Measurements from ENCODE around the gene TRPC4AP.

TRPC4AP gene

DNA sequence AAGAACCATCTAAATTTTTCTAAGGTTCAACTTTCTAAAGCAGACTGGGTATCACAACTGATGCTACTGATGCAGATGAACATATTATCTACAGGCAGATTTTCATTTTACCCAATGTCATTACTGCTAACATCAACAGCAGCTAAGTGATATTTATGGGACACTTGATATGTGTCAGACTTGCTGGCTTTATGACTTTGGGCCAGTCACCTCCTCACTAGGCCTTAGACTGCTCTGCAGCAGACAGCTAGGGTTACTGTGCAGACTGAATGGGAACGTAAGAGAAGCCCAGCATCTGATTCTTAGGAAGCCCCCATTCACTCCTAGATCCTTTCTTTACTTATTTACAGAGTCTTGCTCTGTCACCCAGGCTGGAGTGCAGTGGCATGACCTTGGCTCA lies 70.8 kb downstream of the TRPC4AP start:
- no peak overlapping the region for H3K4me3 ChIP-seq (ENCODE audit: low read depth, low read length)
- DNase-seq (ENCODE audit: low read depth) = no peak
- TF ChIP-seq, protein P1, sequence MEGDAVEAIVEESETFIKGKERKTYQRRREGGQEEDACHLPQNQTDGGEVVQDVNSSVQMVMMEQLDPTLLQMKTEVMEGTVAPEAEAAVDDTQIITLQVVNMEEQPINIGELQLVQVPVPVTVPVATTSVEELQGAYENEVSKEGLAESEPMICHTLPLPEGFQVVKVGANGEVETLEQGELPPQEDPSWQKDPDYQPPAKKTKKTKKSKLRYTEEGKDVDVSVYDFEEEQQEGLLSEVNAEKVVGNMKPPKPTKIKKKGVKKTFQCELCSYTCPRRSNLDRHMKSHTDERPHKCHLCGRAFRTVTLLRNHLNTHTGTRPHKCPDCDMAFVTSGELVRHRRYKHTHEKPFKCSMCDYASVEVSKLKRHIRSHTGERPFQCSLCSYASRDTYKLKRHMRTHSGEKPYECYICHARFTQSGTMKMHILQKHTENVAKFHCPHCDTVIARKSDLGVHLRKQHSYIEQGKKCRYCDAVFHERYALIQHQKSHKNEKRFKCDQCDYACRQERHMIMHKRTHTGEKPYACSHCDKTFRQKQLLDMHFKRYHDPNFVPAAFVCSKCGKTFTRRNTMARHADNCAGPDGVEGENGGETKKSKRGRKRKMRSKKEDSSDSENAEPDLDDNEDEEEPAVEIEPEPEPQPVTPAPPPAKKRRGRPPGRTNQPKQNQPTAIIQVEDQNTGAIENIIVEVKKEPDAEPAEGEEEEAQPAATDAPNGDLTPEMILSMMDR (IDR thresholded peaks at IDR 0.05; ENCODE audit: low read depth, low read length, missing control alignments) = no peak

DNA sequence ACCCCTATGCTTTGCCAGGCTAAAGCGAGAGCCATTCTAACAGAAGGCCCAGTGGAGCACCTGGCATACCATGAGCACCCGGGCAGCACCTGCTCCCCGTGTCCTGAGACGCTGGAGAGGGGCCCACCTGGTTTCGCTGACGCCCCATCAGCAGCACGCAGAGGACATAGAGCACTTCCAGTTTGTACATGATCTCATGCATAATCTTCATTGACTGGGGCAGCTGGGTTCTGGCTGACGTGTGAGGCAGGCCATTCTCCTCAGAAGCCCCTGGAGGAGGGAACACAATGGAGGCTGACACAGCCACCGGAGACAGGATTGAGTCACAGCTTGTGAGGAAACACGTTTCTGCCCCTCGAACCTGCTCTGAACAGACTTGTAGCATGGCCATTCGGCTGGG lies 71.5 kb downstream of the TRPC4AP start:
- H3K4me3 ChIP-seq (ENCODE audit: low read depth, low read length) = no peak overlapping the region
- DNase-seq (ENCODE audit: low read depth) = no peak
- TF ChIP-seq, protein P1 (IDR thresholded peaks at IDR 0.05; ENCODE audit: low read depth, low read length, missing control alignments) = no peak

DNA sequence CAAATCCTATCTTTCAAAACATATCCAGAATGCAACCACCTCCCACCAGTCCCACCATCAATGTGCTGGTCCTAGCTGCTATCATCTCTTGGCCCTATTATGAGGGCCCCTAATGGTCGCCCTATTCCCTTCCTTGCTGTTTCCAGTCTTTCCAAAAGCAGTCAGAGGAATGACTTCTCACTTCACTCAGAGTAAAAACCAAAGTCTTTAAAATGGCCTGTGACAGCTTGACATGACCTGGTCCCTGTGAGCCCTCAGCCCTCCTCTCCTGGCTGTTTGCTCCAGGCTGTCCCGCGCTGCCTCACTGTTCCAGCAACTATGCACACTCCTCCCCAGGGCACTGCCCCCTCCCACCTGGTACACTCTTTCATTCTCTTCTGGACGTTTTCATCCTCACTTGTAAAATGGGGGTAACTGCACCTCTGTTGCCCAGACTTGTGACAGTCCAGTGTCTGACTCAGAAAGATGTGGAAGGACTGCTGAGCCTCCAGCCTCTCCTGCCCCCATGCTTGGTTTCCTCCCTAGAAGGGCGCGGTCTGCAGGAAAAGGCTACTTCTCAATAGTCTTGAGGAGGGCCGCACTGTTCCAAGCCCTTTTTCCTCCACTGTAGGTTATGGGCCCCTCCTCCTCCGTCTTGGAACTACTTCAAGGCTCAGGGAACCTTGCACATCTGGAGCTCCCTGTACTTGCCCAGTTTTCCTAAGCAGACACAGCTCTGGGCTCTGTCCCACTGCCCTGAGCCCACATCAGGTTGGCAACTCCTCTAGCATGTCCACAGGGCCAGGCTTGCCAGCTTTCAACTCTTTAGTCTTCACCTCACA lies 72.3 kb downstream of the TRPC4AP start:
- DNase-seq (ENCODE audit: low read depth) = no peak
- no peak overlapping the region for H3K4me3 ChIP-seq (ENCODE audit: low read depth, low read length)
- TF ChIP-seq, protein P1 (IDR thresholded peaks at IDR 0.05; ENCODE audit: low read depth, low read length, missing control alignments) = no peak

DNA sequence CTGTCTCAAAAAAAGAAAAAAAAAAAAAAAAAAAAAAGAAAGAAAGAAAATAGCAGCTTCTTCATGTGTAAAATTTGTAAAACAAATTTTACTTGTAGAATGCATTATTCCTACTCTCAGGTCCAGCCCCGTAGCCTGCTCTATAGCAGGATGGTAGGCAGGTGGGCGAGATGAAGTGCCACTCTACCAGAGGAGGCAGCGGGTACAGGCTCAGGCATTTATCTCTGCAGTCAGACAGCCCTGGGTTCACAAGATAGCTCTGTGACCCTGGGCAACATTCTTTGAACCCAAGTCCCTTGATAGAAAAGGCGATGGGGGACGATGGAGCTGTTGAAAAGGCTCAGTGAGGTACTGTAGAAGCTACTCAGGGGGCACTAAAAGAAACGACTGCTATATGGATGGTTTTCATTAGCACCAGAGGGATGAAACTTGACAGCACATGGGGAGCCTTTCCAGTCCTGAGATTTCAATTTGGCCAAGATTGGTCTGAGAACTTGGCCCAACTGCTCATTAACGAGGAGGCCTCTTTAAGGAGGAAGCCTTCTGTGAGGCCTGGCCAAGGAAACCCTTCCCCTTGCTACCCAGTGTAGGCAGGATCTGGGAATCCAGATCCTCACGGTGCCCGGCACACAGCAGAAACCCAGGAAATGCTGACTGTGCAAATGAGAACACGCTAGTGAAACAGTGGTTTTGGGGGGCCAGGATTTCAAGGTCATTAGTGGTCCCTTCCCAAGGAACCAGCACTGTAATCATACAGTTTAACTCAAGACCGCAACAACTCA lies 73.8 kb downstream of the TRPC4AP start:
- TF ChIP-seq, protein P1 (IDR thresholded peaks at IDR 0.05; ENCODE audit: low read depth, low read length, missing control alignments) = no peak
- no peak for DNase-seq (ENCODE audit: low read depth)
- H3K4me3 ChIP-seq (ENCODE audit: low read depth, low read length) = no peak overlapping the region

DNA sequence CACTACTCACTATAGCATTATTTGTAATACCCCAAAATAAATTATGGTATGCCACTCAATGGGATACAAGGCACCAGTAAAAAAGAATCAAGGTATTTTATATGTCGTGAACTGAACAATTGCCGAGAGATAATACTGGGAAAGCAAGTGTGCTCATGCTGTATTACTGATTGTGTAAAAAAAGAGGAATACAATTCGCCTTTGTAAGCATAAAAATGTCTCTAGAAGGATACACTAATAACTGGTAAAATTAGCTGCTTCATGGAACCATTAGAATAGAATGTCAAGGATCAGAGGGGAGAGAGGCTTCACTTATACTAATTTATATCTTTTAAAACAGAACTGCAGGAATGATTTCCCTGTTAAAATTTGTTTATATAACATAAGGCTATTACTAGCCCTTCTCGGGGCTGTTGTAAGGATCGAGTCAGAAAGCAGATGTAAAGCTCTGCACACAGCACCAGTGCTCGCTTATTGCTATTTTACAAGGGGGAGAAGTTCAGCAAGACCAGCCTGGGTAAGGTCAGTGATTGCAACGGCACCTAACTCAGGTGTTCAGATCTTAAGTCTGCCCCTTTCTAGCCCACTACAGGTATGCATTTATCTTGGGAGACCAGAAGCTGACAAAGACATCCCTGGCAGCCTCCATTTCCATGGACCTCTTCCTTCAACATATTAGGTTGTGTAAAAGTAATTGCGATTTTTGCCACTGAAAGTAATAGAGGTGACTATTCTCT lies 75.3 kb downstream of the TRPC4AP start:
- H3K4me3 ChIP-seq (ENCODE audit: low read depth, low read length) = no peak overlapping the region
- DNase-seq (ENCODE audit: low read depth) = no peak
- TF ChIP-seq, protein P1 (IDR thresholded peaks at IDR 0.05; ENCODE audit: low read depth, low read length, missing control alignments) = no peak

DNA sequence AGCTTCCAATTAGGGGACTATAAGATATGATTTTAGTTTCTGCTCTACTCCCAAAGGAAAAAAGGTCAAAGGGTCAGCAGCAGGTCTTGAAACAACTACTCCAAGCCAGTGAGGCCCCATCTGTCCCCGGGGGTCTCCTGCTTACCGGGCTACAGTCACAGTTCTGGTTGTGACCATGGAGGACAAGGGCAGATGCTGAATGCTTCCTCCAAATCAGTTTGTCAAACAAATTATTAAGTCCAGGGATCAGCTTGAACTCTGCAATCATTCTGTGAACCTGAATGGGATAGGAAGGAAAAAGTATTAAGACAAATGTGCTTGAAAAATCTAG lies 76.8 kb downstream of the TRPC4AP start:
- no peak overlapping the region for H3K4me3 ChIP-seq (ENCODE audit: low read depth, low read length)
- no peak for DNase-seq (ENCODE audit: low read depth)
- TF ChIP-seq, protein P1 (IDR thresholded peaks at IDR 0.05; ENCODE audit: low read depth, low read length, missing control alignments) = no peak

Data from GM12864 (cell line).